Stimulated activated naive CD4-positive, alpha-beta T cell (primary cell): ENCODE data around the gene HLF.

ENCODE experiments used
- DNase-seq, 6 experiments: peaks; one replicate each; lab custom pipeline; 2025; lab: John Stamatoyannopoulos, UW

The HLF gene

GRCh38 chr17:55275894-55276804, 11.4 kb downstream of the HLF start:
- DNase-seq: no peak

GRCh38 chr17:55278173-55278961, 13.6 kb downstream of the HLF start:
- DNase-seq: no peak

GRCh38 chr17:55279203-55279602, 14.4 kb downstream of the HLF start:
- no peak for DNase-seq

- no peak for DNase-seq
Measured at GRCh38 chr17:55279788-55280187, 15.0 kb downstream of the HLF start.

- DNase-seq: no peak
Measured at GRCh38 chr17:55280212-55280611, 15.5 kb downstream of the HLF start.

- DNase-seq: no peak
Measured at GRCh38 chr17:55281649-55282378, 17.1 kb downstream of the HLF start.

- no peak for DNase-seq
Measured at GRCh38 chr17:55282379-55282702, 17.6 kb downstream of the HLF start.

GRCh38 chr17:55282741-55283140, 18.0 kb downstream of the HLF start:
- no peak for DNase-seq

GRCh38 chr17:55283256-55283965, 18.7 kb downstream of the HLF start:
- DNase-seq: no peak

- peak in 1 of 6 experiments; percentile 11 for DNase-seq
Measured at GRCh38 chr17:55284001-55284884, 19.5 kb downstream of the HLF start.

- no peak for DNase-seq
Measured at GRCh38 chr17:55284944-55285339, 20.2 kb downstream of the HLF start.

- DNase-seq: no peak
Measured at GRCh38 chr17:55285340-55286301, 20.9 kb downstream of the HLF start.

GRCh38 chr17:55286681-55287589, 22.2 kb downstream of the HLF start:
- DNase-seq: no peak

- no peak for DNase-seq
Measured at GRCh38 chr17:55288356-55289105, 23.8 kb downstream of the HLF start.

- no peak for DNase-seq
Measured at GRCh38 chr17:55289106-55289446, 24.3 kb downstream of the HLF start.

- DNase-seq: no peak
Measured at GRCh38 chr17:55289978-55290377, 25.2 kb downstream of the HLF start.

GRCh38 chr17:55290492-55291113, 25.8 kb downstream of the HLF start:
- no peak for DNase-seq

GRCh38 chr17:55291114-55291507, 26.4 kb downstream of the HLF start:
- DNase-seq: no peak
